ENCODE results near the gene GAPVD1. TPM values are rescaled to one million over a fixed set of nuclear protein-coding genes. Genes with fewer than 3 reads are reported as not detected.
"Not testable (repeated sequence)": the region's sequence is repeated elsewhere in the genome, so short reads cannot be mapped to it uniquely, and the experiment has no call there.

Gene GAPVD1
- total and polyA plus RNA-seq, 9 donors: 9.4 to 53.7 (median 40.5) TPM

- peaks cover 6% of the 10 kb centered on the region for H3K4me1 ChIP-seq (ENCODE audit: insufficient read depth)
- TF ChIP-seq POLR2A (IDR thresholded peaks at IDR 0.05) (no peak), EP300 (IDR thresholded peaks at IDR 0.05) (no peak)
- TF ChIP-seq, protein P1, sequence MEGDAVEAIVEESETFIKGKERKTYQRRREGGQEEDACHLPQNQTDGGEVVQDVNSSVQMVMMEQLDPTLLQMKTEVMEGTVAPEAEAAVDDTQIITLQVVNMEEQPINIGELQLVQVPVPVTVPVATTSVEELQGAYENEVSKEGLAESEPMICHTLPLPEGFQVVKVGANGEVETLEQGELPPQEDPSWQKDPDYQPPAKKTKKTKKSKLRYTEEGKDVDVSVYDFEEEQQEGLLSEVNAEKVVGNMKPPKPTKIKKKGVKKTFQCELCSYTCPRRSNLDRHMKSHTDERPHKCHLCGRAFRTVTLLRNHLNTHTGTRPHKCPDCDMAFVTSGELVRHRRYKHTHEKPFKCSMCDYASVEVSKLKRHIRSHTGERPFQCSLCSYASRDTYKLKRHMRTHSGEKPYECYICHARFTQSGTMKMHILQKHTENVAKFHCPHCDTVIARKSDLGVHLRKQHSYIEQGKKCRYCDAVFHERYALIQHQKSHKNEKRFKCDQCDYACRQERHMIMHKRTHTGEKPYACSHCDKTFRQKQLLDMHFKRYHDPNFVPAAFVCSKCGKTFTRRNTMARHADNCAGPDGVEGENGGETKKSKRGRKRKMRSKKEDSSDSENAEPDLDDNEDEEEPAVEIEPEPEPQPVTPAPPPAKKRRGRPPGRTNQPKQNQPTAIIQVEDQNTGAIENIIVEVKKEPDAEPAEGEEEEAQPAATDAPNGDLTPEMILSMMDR (IDR thresholded peaks at IDR 0.05): no peak
These were observed 11.1 kb downstream of the GAPVD1 start for GRCh38 chr9:125272697-125273096.

DNA sequence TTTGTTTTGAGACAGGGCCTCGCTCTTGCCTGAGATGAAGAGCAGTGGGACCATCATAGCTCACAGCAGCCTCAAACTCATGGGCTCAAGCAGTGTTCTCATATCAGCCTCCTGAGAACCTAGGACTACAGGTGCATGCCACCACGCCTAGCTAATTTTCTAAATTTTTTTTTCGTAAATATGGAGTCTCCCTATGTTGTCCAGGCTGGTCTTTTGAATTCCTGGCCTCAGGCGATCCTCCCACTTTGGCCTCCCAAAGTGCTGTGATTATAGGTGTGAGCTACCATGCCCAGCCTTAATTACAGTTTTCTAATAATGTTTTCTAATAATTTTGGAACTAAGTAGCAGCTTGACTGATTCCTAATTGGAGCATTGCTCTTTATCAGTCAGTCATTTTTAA is 15.1 kb downstream of the GAPVD1 start:
- TF ChIP-seq EP300 (IDR thresholded peaks at IDR 0.05): no peak
- no peak for TF ChIP-seq POLR2A (IDR thresholded peaks at IDR 0.05)
- TF ChIP-seq, protein P1 (IDR thresholded peaks at IDR 0.05): no peak
- no peak for DNase-seq
- Histone ChIP-seq H3K9me3 (no peaks in the 10 kb centered on the region), H3K4me1 (ENCODE audit: insufficient read depth) (peaks cover 5% of the 10 kb centered on the region), H3K36me3 (no peaks in the 10 kb centered on the region), H3K4me3 (no peak overlapping the region), H3K27ac (no peak overlapping the region), H3K27me3 (no peaks in the 10 kb centered on the region)
- 83 to 93% (median 85%) methylated on average over 4 of the region's 4 CpGs for WGBS, 3 donors
- intact Hi-C loops (cut with DNase I): no loop called here

More at GRCh38 chr9:125272697-125273096, 11.1 kb downstream of the GAPVD1 start:
- H3K9me3 ChIP-seq: no peaks in the 10 kb centered on the region
- H3K4me3 ChIP-seq: no peak overlapping the region
- H3K36me3 ChIP-seq: no peaks in the 10 kb centered on the region
- intact Hi-C loops (cut with DNase I): no loop called here
- no peak overlapping the region for H3K27ac ChIP-seq
- WGBS, 3 donors: 37 to 59% (median 39%) methylated on average over 3 of the region's 3 CpGs
- DNase-seq: no peak
- H3K27me3 ChIP-seq: no peaks in the 10 kb centered on the region

DNA sequence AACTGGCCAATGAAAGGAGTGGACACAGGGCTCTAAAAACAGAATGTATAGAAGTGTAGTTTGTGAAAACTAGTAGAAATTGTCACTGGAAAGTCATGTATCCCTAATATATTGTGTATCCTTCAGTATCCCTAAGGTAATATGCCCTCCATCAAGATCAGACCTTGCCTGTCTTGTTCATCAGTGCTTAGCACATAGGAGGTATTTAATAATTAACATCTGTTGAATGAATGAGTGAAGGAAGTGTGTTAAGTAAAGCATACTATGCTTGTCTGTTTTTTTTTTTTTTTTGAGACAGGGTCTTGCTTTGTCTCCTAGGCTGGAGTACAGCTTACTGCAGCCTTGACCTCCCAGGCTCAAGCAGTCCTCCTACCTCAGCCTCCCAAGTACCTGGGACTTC is 15.8 kb downstream of the GAPVD1 start:
- H3K9me3 ChIP-seq: no peaks in the 10 kb centered on the region
- H3K4me3 ChIP-seq: no peak overlapping the region
- TF ChIP-seq EP300 (IDR thresholded peaks at IDR 0.05): no peak
- TF ChIP-seq POLR2A (IDR thresholded peaks at IDR 0.05): no peak
- TF ChIP-seq, protein P1 (IDR thresholded peaks at IDR 0.05): no peak
- no peaks in the 10 kb centered on the region for H3K27me3 ChIP-seq
- peaks cover 2% of the 10 kb centered on the region for H3K4me1 ChIP-seq (ENCODE audit: insufficient read depth)
- H3K27ac ChIP-seq: no peak overlapping the region
- H3K36me3 ChIP-seq: no peaks in the 10 kb centered on the region
- intact Hi-C loops (cut with DNase I): no loop called here
- DNase-seq: no peak

DNA sequence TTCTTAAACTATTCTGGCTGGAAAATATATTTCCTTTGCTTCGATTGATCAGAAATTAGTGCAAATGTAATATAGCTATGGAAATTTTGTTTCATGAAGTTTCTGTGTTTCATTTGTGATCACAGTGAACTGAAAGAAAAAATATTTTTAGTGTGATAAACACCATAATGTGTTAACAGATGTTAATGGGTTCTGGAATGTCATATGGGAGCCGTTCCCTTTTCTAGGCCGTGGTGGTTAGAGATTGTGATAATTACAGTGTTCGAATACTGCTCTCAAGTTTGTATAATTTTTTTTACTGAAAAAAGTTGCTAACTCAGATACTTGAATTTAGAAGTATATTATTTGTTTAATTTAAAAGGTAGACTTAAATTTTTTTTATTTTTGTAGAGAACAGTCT is 19.3 kb downstream of the GAPVD1 start:
- intact Hi-C loops (cut with DNase I): no loop called here
- TF ChIP-seq POLR2A (IDR thresholded peaks at IDR 0.05) (no peak), EP300 (IDR thresholded peaks at IDR 0.05) (no peak)
- TF ChIP-seq, protein P1 (IDR thresholded peaks at IDR 0.05): no peak
- Histone ChIP-seq H3K9me3 (no peaks in the 10 kb centered on the region), H3K27me3 (no peaks in the 10 kb centered on the region), H3K36me3 (no peaks in the 10 kb centered on the region), H3K27ac (no peak overlapping the region), H3K4me3 (no peak overlapping the region), H3K4me1 (ENCODE audit: insufficient read depth) (peaks cover 2% of the 10 kb centered on the region)
- DNase-seq: no peak
- 25 to 33% (median 32%) methylated on average over 4 of the region's 4 CpGs for WGBS, 3 donors

DNA sequence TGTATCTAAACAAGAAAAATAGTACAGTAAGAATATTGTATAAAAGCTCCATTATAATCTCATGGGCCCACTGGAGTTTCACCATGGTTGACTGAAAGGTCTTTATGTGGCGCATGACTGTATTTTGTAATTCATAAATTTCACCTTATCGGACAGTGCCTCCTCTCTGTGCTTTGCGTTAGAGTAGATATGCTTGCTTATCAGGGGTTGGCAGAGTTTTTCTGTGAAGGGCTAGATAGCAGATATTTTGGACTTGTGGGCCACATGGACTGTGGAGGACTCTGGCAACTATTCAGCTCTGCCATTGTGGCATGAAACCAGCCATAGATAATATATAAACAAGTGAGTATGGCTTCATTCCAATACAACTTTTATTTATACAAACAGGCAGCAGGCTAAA is 23.2 kb downstream of the GAPVD1 start:
- DNase-seq: no peak
- TF ChIP-seq POLR2A (IDR thresholded peaks at IDR 0.05): no peak
- TF ChIP-seq EP300 (IDR thresholded peaks at IDR 0.05): no peak
- TF ChIP-seq, protein P1 (IDR thresholded peaks at IDR 0.05): no peak
- Histone ChIP-seq H3K4me3 (no peak overlapping the region), H3K27ac (no peak overlapping the region), H3K9me3 (no peaks in the 10 kb centered on the region), H3K27me3 (no peaks in the 10 kb centered on the region), H3K36me3 (no peaks in the 10 kb centered on the region), H3K4me1 (ENCODE audit: insufficient read depth) (no peaks in the 10 kb centered on the region)
- 71 to 83% (median 77%) methylated on average over 3 of the region's 3 CpGs for WGBS, 3 donors
- intact Hi-C loops (cut with DNase I): no loop called here

- intact Hi-C loops (cut with DNase I); DNase-seq; H3K4me3 ChIP-seq; H3K27ac ChIP-seq; H3K9me3 ChIP-seq; H3K27me3 ChIP-seq; H3K36me3 ChIP-seq; H3K4me1 ChIP-seq (ENCODE audit: insufficient read depth): not testable (repeated sequence)
- WGBS, 3 donors: 84 to 92% (median 87%) methylated on average over 7 of the region's 7 CpGs
These were observed 25.4 kb downstream of the GAPVD1 start for GRCh38 chr9:125286935-125287433.

Data from ovary (tissue), 9 donors.